ENCODE results near the gene PAFAH2. TPM values are rescaled to one million over a fixed set of nuclear protein-coding genes. Genes with fewer than 3 reads are reported as not detected.

PAFAH2 gene
- polyA plus RNA-seq, 1 of the 3 experiments (the other 2 are of a cell fraction), result 10.8 TPM

GRCh38 chr1:25924454-25924853, 73.4 kb downstream of the PAFAH2 start (continued):
- no peak for TF ChIP-seq MAX (IDR thresholded peaks at IDR 0.05; ENCODE audit: low read depth)
- no peak for TF ChIP-seq RXRA (IDR thresholded peaks at IDR 0.05; ENCODE audit: borderline replicate concordance, low read depth)
- no peak for TF ChIP-seq JUND (IDR thresholded peaks at IDR 0.05)

GRCh38 chr1:25922971-25923552, 74.8 kb downstream of the PAFAH2 start:
- H3K79me2 ChIP-seq (ENCODE audit: insufficient read depth), result no peaks in the 10 kb centered on the region
- no peak for TF ChIP-seq MXI1 (IDR thresholded peaks at IDR 0.05; ENCODE audit: low read depth, low read length)
- no peaks in the 10 kb centered on the region for H3K9me3 ChIP-seq
- no peaks in the 10 kb centered on the region for H3F3A ChIP-seq (replicated peaks; ENCODE audit: insufficient read depth)
- H2AFZ ChIP-seq (ENCODE audit: low read depth), result no peak overlapping the region
- peaks cover 0 to 15% of the 10 kb centered on the region in 2 experiments; a peak in 1 of 4 replicates for H3K4me1 ChIP-seq (ENCODE audit: control insufficient read depth in 1 of 2, insufficient read depth in 2 of 2, low read depth in 1 of 2, low read length in 1 of 2)
- no peak overlapping the region for H3K27ac ChIP-seq (ENCODE audit: low read depth in 2 of 2, low read length in 1 of 2)
- no peak overlapping the region for H3K4me2 ChIP-seq
- H3K9ac ChIP-seq, result no peak overlapping the region
- H3K4me3 ChIP-seq (ENCODE audit: low read depth in 2 of 2, low read length in 1 of 2), result no peak overlapping the region
- WGBS (ENCODE audit: low lambda C conversion rate), result 85% methylated on average over 27 of the region's 32 CpGs
- DNase-seq, result no peak
- H3K36me3 ChIP-seq (replicated peaks in 1 of 2; ENCODE audit: control insufficient read depth in 1 of 2, insufficient read depth in 2 of 2, low read length in 1 of 2), result no peaks in the 10 kb centered on the region
- ChIA-PET POLR2A (no interaction called here), CTCF (interaction anchor here (1.7 to 2.3 kb wide), 2 partner anchors 22 to 75 kb away, joined by 3 to 8 read pairs; partner anchors contain the start of gene PAFAH2)
- no peaks in the 10 kb centered on the region for H3K27me3 ChIP-seq (ENCODE audit: insufficient read depth)
- H3K9me2 ChIP-seq, result no peaks in the 10 kb centered on the region
- H4K20me1 ChIP-seq (ENCODE audit: insufficient read depth), result no peaks in the 10 kb centered on the region

GRCh38 chr1:25922056-25922970, 75.5 kb downstream of the PAFAH2 start:
- WGBS (ENCODE audit: low lambda C conversion rate), result 85% methylated on average over 40 of the region's 49 CpGs
- Histone ChIP-seq H3K4me3 (ENCODE audit: low read depth in 2 of 2, low read length in 1 of 2) (no peak overlapping the region), H3K36me3 (replicated peaks in 1 of 2; ENCODE audit: control insufficient read depth in 1 of 2, insufficient read depth in 2 of 2, low read length in 1 of 2) (no peaks in the 10 kb centered on the region), H3K27ac (ENCODE audit: low read depth in 2 of 2, low read length in 1 of 2) (no peak overlapping the region), H3K9ac (no peak overlapping the region), H3K4me1 (ENCODE audit: control insufficient read depth in 1 of 2, insufficient read depth in 2 of 2, low read depth in 1 of 2, low read length in 1 of 2) (peaks cover 0 to 7% of the 10 kb centered on the region in 2 experiments; a peak in 1 of 4 replicates), H3K4me2 (no peak overlapping the region), H4K20me1 (ENCODE audit: insufficient read depth) (no peaks in the 10 kb centered on the region), H3K9me2 (no peaks in the 10 kb centered on the region), H3K9me3 (no peaks in the 10 kb centered on the region), H3F3A (replicated peaks; ENCODE audit: insufficient read depth) (no peaks in the 10 kb centered on the region), H3K27me3 (ENCODE audit: insufficient read depth) (no peaks in the 10 kb centered on the region), H3K79me2 (ENCODE audit: insufficient read depth) (no peaks in the 10 kb centered on the region), H2AFZ (ENCODE audit: low read depth) (no peak overlapping the region)
- no peak for DNase-seq
- CTCF ChIA-PET, result interaction anchor here (1.7 to 2.3 kb wide), 3 partner anchors 23 to 75 kb away, joined by 3 to 8 read pairs (median 8); partner anchors contain the start of gene PAFAH2
- no peak for TF ChIP-seq CTCF (IDR thresholded peaks at IDR 0.05)
- no peak for TF ChIP-seq IRF3 (IDR thresholded peaks at IDR 0.05; ENCODE audit: low read depth, low read length)
- no peak for TF ChIP-seq MEF2A (IDR thresholded peaks at IDR 0.05; ENCODE audit: borderline replicate concordance, low read depth)
- TF ChIP-seq TCF12 (IDR thresholded peaks at IDR 0.05), result no peak
- no peak for TF ChIP-seq FOSL2 (IDR thresholded peaks at IDR 0.05; ENCODE audit: borderline replicate concordance, low read depth)
- TF ChIP-seq NFIC (IDR thresholded peaks at IDR 0.05; ENCODE audit: borderline replicate concordance), result no peak
- TF ChIP-seq EZH2phosphoT487 (IDR thresholded peaks at IDR 0.05; ENCODE audit: borderline replicate concordance, low read depth), result no peak
- no peak for TF ChIP-seq POLR2AphosphoS5 (IDR thresholded peaks at IDR 0.05; ENCODE audit: low read depth, low read length)
- TF ChIP-seq SMC3 (IDR thresholded peaks at IDR 0.05; ENCODE audit: low read depth, low read length), result no peak
- TF ChIP-seq PBX3 (IDR thresholded peaks at IDR 0.05), result no peak
- TF ChIP-seq CHD2 (IDR thresholded peaks at IDR 0.05; ENCODE audit: low read length, partially characterized antibody), result no peak
- POLR2A ChIA-PET, result no interaction called here

Measured in SK-N-SH (cell line).